Thoracic aorta (tissue), 2 donors: ENCODE results near the gene DOCK11. TPM values are rescaled to one million over a fixed set of nuclear protein-coding genes. Genes with fewer than 3 reads are reported as not detected.

Experiments used
- ATAC-seq: fragments of 150-250 bp; one replicate; pipeline ENCODE4 v1.8.0; 2017; ENCODE audit warnings: low read depth; ENCODE audit not compliant: insufficient number of reproducible peaks, low FRiP score
- DNase-seq: peaks from one replicate; pipeline ENCODE4 v3.0.0-alpha.2; 2020; ENCODE audit warnings: low spot score
- H3K27ac ChIP-seq, 2 donors: fragments of 200-600 bp; sonication (generic); 1 replicate in 1 of 2; 2 replicates in 1 of 2; pipeline ENCODE4 v1.5.1; 2016; ENCODE audit warnings: mild to moderate bottlenecking in 2 of 2, moderate library complexity in 2 of 2
- H3K27me3 ChIP-seq: fragments of 200-600 bp; sonication (generic); replicated peaks from 2 replicates; pipeline ENCODE4 v1.6.0; 2016; ENCODE audit warnings: mild to moderate bottlenecking; ENCODE audit not compliant: insufficient read depth
- H3K36me3 ChIP-seq: fragments of 200-600 bp; sonication (generic); one replicate; pipeline ENCODE4 v1.5.1; 2016
- H3K4me1 ChIP-seq, 2 donors: fragments of 200-600 bp; sonication (generic); 1 replicate in 1 of 2; 2 replicates in 1 of 2; pipeline versions ENCODE4 v1.5.1 to v1.6.0; 2016; ENCODE audit warnings: low read depth in 2 of 2, mild to moderate bottlenecking in 1 of 2; ENCODE audit not compliant: control insufficient read depth in 1 of 2
- H3K4me3 ChIP-seq: fragments of 200-600 bp; sonication (generic); 2 replicates; pipeline ENCODE4 v1.5.1; 2016; ENCODE audit warnings: mild to moderate bottlenecking
- H3K9me3 ChIP-seq: fragments of 200-600 bp; sonication (generic); 2 replicates; pipeline ENCODE4 v1.5.1; 2016
- total RNA-seq, 2 donors: library from RNA; depleted of rRNA; stranded (reverse); fragments of >200 nt; gene quantifications; one replicate each; pipeline versions ENCODE4 v1.1.0 to v1.2.3, GENCODE V29; 2016
- TF ChIP-seq, protein P1 (sequence below): fragments of 200-600 bp; sonication (generic); IDR thresholded peaks from one replicate; pipeline ENCODE4 v1.5.1; 2019; ENCODE audit warnings: antibody characterized with exemption

DOCK11 gene
- total RNA-seq, 2 donors from 2014 or later: 30.6 to 45.8 TPM

DNA sequence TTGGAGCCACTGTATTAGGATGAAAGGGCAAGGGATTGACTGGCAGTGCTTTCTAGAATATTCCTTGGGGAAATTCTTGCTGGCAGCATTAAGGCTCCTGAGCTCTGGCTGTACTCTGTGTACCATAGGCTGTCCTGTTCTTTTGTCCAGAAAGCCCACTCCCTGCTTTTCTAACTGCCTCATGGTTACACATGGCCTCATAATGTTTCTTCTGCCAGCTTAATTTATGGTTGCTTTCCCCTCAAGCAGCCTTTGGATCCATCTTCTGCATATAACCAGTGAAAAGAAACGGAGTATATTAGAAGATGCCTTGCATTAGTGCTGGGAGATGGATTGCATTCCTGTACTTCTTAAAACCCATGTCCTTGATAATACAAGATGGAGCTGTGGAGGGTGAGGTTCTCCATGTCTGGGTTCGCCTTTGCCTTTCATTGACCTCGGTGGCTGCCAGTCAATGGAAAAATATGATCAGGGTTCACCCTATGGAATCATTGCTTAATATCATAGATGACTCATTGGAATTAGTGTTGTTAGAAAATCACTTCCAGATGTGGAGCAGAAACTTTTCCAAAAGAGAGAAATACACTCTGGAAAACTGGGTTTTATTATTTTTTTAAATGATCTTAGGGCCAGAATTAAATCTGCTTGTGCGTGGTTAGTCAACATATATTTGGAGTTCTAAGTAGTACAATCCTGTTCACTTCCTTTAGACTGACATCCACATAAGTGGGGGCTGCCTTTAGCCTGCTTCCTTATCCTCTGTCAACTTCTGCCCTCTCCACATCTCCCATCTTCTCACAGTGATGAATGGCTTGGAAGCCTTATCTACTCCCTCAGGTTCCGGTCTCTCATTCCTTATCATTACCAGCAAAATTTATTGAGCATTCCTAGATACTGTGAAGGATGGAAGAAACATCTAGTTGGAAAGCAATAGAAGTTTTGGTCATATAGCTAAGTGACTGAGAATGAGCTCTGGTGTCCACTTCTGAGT lies 24.9 kb downstream of the DOCK11 start:
- ATAC-seq (peak; percentile 43), DNase-seq (no peak)
- peak overlapping the region; percentile 27 for H3K4me3 ChIP-seq
- H3K4me1 ChIP-seq: peaks cover 26 to 45% of the 10 kb centered on the region in 2 donors
- no peaks in the 10 kb centered on the region for H3K36me3 ChIP-seq
- H3K27ac ChIP-seq: peak overlapping the region; percentile 74 to 78
- H3K27me3 ChIP-seq: no peaks in the 10 kb centered on the region
- H3K9me3 ChIP-seq: no peaks in the 10 kb centered on the region
- TF ChIP-seq, protein P1, sequence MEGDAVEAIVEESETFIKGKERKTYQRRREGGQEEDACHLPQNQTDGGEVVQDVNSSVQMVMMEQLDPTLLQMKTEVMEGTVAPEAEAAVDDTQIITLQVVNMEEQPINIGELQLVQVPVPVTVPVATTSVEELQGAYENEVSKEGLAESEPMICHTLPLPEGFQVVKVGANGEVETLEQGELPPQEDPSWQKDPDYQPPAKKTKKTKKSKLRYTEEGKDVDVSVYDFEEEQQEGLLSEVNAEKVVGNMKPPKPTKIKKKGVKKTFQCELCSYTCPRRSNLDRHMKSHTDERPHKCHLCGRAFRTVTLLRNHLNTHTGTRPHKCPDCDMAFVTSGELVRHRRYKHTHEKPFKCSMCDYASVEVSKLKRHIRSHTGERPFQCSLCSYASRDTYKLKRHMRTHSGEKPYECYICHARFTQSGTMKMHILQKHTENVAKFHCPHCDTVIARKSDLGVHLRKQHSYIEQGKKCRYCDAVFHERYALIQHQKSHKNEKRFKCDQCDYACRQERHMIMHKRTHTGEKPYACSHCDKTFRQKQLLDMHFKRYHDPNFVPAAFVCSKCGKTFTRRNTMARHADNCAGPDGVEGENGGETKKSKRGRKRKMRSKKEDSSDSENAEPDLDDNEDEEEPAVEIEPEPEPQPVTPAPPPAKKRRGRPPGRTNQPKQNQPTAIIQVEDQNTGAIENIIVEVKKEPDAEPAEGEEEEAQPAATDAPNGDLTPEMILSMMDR: no peak

DNA sequence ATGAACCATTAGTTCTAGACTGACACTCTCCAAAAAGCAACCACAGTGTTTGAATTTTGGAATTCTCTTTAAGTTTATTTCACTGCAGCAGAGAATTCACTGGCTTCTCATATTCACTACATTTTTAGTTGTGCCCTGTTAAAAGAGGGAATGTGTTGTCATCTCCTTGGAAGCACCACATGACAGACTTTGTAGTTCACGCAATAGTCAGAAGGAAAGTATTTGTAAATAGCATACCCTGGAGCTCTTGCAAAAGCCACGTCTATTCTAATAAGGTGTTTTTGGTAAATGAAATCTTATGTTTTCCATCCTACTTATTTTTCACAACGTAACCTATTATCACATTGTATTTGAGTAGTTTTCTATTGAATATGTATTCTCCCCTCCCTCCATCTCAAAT lies 25.8 kb downstream of the DOCK11 start:
- peaks cover 33 to 53% of the 10 kb centered on the region in 2 donors for H3K4me1 ChIP-seq
- no peak for DNase-seq
- H3K27me3 ChIP-seq: no peaks in the 10 kb centered on the region
- H3K27ac ChIP-seq: peak overlapping the region; percentile 74 to 78
- no peaks in the 10 kb centered on the region for H3K9me3 ChIP-seq
- TF ChIP-seq, protein P1: no peak
- H3K36me3 ChIP-seq: no peaks in the 10 kb centered on the region
- H3K4me3 ChIP-seq: no peak overlapping the region
- no peak for ATAC-seq

DNA sequence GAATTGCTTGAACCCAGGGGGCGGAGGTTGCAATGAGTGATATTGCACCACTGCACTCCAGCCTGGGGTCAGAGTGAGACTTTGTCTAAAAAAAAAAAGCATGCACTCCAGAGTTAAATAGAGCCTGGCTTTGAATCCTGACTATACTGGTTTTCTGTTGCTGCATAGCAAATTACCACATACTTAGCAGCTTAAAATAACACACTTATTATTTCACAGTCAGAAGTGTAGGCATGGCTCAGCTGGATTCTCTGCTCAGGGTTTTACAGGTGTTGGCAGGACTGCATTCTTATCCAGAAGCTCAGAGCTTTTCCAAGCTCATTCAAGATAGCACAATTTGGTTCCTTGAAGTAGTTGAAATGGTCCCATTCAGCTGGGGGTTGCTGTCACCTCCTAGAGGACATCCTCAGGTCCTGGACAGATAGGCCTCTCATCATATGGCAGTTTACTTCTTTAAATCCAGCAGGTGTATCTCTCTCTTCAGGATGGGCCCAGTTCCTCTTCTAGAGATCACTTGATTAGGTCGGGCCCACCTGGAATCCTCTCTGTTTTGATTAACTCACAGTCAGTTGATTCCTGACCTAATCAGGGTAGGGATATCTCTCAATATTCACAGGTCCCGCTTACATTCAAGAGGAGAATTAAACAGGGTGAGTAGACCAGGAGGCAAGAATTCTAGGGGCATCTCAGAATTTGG lies 26.8 kb downstream of the DOCK11 start:
- no peaks in the 10 kb centered on the region for H3K27me3 ChIP-seq

DNA sequence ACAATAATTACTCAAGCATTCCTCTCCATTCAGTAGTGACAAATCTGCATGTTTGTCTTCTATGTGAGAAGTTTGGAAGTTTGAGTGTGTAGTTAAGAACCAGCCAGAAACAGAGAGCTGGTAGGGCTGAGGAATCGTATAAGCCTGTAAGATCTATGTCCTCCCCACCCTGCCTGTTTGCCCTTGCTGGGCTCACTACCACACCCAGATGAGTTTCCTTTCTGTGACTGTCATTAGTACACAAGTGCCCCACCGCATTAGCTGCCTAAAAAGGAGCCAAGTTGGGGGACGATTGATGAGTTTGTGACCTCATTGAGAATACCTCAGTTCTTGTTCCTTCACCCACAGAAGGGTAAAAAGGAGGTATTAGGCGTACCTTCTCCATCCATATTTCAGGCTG lies 28.3 kb downstream of the DOCK11 start:
- H3K4me3 ChIP-seq: no peak overlapping the region
- H3K9me3 ChIP-seq: no peaks in the 10 kb centered on the region
- H3K4me1 ChIP-seq: peaks cover 34 to 66% of the 10 kb centered on the region in 2 donors
- DNase-seq: no peak
- peak overlapping the region in 1 of 2 donors; percentile 30 for H3K27ac ChIP-seq
- no peak for ATAC-seq
- H3K27me3 ChIP-seq: no peaks in the 10 kb centered on the region
- TF ChIP-seq, protein P1: no peak
- H3K36me3 ChIP-seq: no peaks in the 10 kb centered on the region

More for the DNA sequence above, 26.8 kb downstream of the DOCK11 start:
- DNase-seq (no peak), ATAC-seq (no peak)
- Histone ChIP-seq H3K27ac (peak overlapping the region in 1 of 2 donors; percentile 78), H3K4me3 (no peak overlapping the region), H3K4me1 (peaks cover 34 to 62% of the 10 kb centered on the region in 2 donors), H3K9me3 (no peaks in the 10 kb centered on the region), H3K36me3 (no peaks in the 10 kb centered on the region)
- TF ChIP-seq, protein P1: no peak

DNA sequence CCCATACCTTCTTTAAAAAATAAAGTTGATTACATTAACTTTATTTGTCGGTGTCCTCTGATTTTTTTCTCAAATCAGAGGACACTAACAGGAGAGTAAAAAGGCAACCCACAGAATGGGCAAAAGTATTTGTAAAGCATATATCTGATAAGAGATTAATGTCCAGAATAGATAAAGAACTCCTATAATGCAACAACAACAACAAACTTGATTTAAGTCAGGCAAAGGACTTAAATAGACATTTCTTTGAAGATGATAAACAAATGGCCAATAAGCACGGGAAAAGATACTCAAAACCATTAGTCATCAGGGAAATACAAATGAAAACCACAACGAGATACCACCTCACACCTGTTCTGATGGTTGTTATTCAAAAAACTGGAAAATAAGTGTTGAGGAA lies 28.7 kb downstream of the DOCK11 start:
- Histone ChIP-seq H3K4me1 (peaks cover 34 to 66% of the 10 kb centered on the region in 2 donors), H3K36me3 (no peaks in the 10 kb centered on the region), H3K27me3 (no peaks in the 10 kb centered on the region), H3K9me3 (no peaks in the 10 kb centered on the region), H3K4me3 (no peak overlapping the region), H3K27ac (peak overlapping the region in 1 of 2 donors; percentile 30)
- no peak for DNase-seq
- TF ChIP-seq, protein P1: no peak
- no peak for ATAC-seq
